Esophagus squamous epithelium (tissue), 4 donors: ENCODE measurements around the gene PGM2.

Experiments used
- CTCF ChIP-seq, 6 experiments: fragments of 450-650 bp in 4 of 6; fragments of 200-600 bp in 2 of 6; sonication (generic) in 2 of 6; IDR thresholded peaks; one replicate each; pipeline ENCODE4 v1.5.1; 2016 to 2019; ENCODE audit warnings: antibody characterized with exemption in 6 of 6, mild to moderate bottlenecking in 4 of 6, moderate library complexity in 4 of 6
- POLR2A ChIP-seq, 4 donors: fragments of 450-650 bp; IDR thresholded peaks; one replicate each; pipeline ENCODE4 v1.6.1; 2017; ENCODE audit warnings: antibody characterized with exemption in 4 of 4, mild to moderate bottlenecking in 4 of 4, moderate library complexity in 3 of 4

- TF ChIP-seq CTCF (IDR thresholded peaks at IDR 0.05), result no peak
- no peak for TF ChIP-seq POLR2A (IDR thresholded peaks at IDR 0.05)
Observed at GRCh38 chr4:37836274-37836673, 9.8 kb downstream of the PGM2 start.
